WI38 (cell line): ENCODE results near the gene ERBB4.

Source experiments
- H3K4me3 ChIP-seq: 2 replicates; pipeline ENCODE4 v1.5.1; 2011; ENCODE audit warnings: low read depth, mild to moderate bottlenecking, control low read depth, low read length
- CTCF ChIP-seq: IDR thresholded peaks from 2 replicates; pipeline ENCODE4 v1.5.1; 2012; ENCODE audit warnings: low read depth, mild to moderate bottlenecking, control low read depth, low read length

ERBB4 gene

GRCh38 chr2:212153923-212154322 is 384.7 kb downstream of the ERBB4 start:
- TF ChIP-seq CTCF: no peak
- H3K4me3 ChIP-seq: no peak overlapping the region

- no peak for TF ChIP-seq CTCF
- no peak overlapping the region for H3K4me3 ChIP-seq
Measured at GRCh38 chr2:212147921-212148513, 390.6 kb downstream of the ERBB4 start.

GRCh38 chr2:212146416-212146815 is 392.2 kb downstream of the ERBB4 start:
- no peak overlapping the region for H3K4me3 ChIP-seq
- TF ChIP-seq CTCF: no peak

- H3K4me3 ChIP-seq: no peak overlapping the region
- TF ChIP-seq CTCF: no peak
Measured at GRCh38 chr2:212145121-212145520, 393.5 kb downstream of the ERBB4 start.

- no peak overlapping the region for H3K4me3 ChIP-seq
- TF ChIP-seq CTCF: no peak
Measured at GRCh38 chr2:212142631-212143030, 396.0 kb downstream of the ERBB4 start.

GRCh38 chr2:212141499-212141898 is 397.1 kb downstream of the ERBB4 start:
- H3K4me3 ChIP-seq: no peak overlapping the region
- TF ChIP-seq CTCF: no peak

- no peak for TF ChIP-seq CTCF
- H3K4me3 ChIP-seq: no peak overlapping the region
Measured at GRCh38 chr2:212136216-212136795, 402.3 kb downstream of the ERBB4 start.
